ENCODE results near the gene TNFSF13. TPM values are rescaled to one million over a fixed set of nuclear protein-coding genes. Genes with fewer than 3 reads are reported as not detected.

TNFSF13 gene
- polyA plus RNA-seq, 2 of the 4 experiments (the other 2 are of a cell fraction), result 0.61 to 1.0 TPM

DNA sequence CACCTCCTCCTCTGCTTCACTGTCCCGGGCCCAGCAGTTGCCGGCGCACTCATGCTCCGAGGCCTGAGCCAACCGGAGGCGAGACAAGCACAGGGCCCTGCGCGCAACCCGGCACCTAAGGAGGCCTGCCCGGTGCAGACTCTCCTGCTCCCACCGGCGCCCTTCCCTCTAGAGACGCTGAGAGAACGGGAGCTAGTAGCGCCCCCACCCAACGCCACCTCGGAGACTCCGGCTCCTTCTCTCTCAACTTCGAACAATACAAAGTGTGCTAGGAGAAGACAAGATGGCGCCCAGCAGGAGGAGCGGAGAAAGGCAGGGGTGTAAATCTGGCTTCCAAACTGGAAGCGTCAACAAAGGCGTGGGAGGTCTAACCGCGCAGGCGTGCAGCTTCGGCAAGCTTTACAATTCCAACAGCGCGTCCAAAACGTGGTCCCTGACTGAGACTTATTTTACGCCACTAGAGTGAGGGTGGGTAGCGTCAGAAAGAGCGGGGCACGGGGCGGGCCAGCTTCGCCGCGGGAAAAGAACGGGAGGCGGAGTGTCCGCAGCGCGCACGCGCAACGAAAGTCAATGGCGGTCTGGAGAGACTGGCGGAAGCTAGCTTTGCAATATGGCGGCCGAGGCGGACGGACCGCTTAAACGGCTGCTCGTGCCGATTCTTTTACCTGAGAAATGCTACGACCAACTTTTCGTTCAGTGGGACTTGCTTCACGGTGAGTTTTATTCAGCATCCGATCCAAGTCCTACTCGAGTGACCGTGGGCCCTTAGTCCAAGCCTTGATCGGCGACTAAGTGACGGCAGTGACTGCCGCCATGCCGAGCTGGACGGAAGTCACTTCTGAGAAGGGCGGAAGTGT lies 24.9 kb downstream of the TNFSF13 start, which contains the start of gene MPDU1 (continued):
- TF ChIP-seq REST (IDR thresholded peaks at IDR 0.05) (no peak; the same call in 1 of the 2 replicates), FOXS1 (CRISPR knock-in tag; IDR thresholded peaks at IDR 0.05) (peak; percentile 86), ESRRA (IDR thresholded peaks at IDR 0.05; ENCODE audit: borderline replicate concordance, low read length) (no peak), MYC (IDR thresholded peaks at IDR 0.05; ENCODE audit: borderline replicate concordance, low read length) (peak; percentile 85), CHD2 (IDR thresholded peaks at IDR 0.05; ENCODE audit: low read length, partially characterized antibody) (no peak), HOXB13 (CRISPR knock-in tag; IDR thresholded peaks at IDR 0.05; ENCODE audit: low read depth) (peak; percentile 99), CBX2 (IDR thresholded peaks at IDR 0.05; ENCODE audit: borderline replicate concordance, low read depth) (no peak), EHMT2 (IDR thresholded peaks at IDR 0.05; ENCODE audit: low read depth) (0 out of 2 replicates have a peak, but pooled peaks have one; percentile 48), HOXB5 (CRISPR knock-in tag; IDR thresholded peaks at IDR 0.05) (peak; percentile 95), ZFP36 (IDR thresholded peaks at IDR 0.05; ENCODE audit: borderline replicate concordance, partially characterized antibody) (no peak), CTCF (IDR thresholded peaks at IDR 0.05) (no peak), USF2 (IDR thresholded peaks at IDR 0.05) (peak; percentile 57), POLR2A (IDR thresholded peaks at IDR 0.05; ENCODE audit: low read length) (peak; percentile 74), RAD21 (conservative IDR thresholded peaks at IDR 0.05 in 1 of 2, IDR thresholded peaks at IDR 0.05 in 1 of 2) (no peak), BHLHE40 (IDR thresholded peaks at IDR 0.05; ENCODE audit: low read depth, low read length) (peak; percentile 2; the same call in 1 of the 2 replicates), HEYL (CRISPR knock-in tag; IDR thresholded peaks at IDR 0.05) (peak; percentile 75; the same call in 1 of the 2 replicates), RFX5 (IDR thresholded peaks at IDR 0.05) (no peak), JUN (IDR thresholded peaks at IDR 0.05) (peak; percentile 95 to 97), EHF (CRISPR knock-in tag; IDR thresholded peaks at IDR 0.05) (peak; percentile 97)
- TF ChIP-seq, protein P1, sequence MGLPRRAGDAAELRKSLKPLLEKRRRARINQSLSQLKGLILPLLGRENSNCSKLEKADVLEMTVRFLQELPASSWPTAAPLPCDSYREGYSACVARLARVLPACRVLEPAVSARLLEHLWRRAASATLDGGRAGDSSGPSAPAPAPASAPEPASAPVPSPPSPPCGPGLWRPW (IDR thresholded peaks at IDR 0.05), result no peak
- TF ChIP-seq, protein P2, sequence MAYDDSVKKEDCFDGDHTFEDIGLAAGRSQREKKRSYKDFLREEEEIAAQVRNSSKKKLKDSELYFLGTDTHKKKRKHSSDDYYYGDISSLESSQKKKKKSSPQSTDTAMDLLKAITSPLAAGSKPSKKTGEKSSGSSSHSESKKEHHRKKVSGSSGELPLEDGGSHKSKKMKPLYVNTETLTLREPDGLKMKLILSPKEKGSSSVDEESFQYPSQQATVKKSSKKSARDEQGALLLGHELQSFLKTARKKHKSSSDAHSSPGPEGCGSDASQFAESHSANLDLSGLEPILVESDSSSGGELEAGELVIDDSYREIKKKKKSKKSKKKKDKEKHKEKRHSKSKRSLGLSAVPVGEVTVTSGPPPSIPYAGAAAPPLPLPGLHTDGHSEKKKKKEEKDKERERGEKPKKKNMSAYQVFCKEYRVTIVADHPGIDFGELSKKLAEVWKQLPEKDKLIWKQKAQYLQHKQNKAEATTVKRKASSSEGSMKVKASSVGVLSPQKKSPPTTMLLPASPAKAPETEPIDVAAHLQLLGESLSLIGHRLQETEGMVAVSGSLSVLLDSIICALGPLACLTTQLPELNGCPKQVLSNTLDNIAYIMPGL (CRISPR knock-in tag; IDR thresholded peaks at IDR 0.05; ENCODE audit: borderline replicate concordance), result peak; percentile 92; the same call in 1 of the 2 replicates
